HG02884 (cell line): ENCODE data around the gene LDLRAD3.

ENCODE experiments used
- ATAC-seq: cut with Tn5 transposase; IDR thresholded peaks from one replicate; pipeline ENCODE4 v1.9.1; 2021; ENCODE audit warnings: mild to moderate bottlenecking, moderate library complexity; ENCODE audit not compliant: unreplicated experiment

LDLRAD3 gene

GRCh38 chr11:35954205-35954604 lies 10.3 kb downstream of the LDLRAD3 start:
- ATAC-seq: no peak

- ATAC-seq: no peak
These were observed 11.8 kb downstream of the LDLRAD3 start for GRCh38 chr11:35955636-35956035.

DNA sequence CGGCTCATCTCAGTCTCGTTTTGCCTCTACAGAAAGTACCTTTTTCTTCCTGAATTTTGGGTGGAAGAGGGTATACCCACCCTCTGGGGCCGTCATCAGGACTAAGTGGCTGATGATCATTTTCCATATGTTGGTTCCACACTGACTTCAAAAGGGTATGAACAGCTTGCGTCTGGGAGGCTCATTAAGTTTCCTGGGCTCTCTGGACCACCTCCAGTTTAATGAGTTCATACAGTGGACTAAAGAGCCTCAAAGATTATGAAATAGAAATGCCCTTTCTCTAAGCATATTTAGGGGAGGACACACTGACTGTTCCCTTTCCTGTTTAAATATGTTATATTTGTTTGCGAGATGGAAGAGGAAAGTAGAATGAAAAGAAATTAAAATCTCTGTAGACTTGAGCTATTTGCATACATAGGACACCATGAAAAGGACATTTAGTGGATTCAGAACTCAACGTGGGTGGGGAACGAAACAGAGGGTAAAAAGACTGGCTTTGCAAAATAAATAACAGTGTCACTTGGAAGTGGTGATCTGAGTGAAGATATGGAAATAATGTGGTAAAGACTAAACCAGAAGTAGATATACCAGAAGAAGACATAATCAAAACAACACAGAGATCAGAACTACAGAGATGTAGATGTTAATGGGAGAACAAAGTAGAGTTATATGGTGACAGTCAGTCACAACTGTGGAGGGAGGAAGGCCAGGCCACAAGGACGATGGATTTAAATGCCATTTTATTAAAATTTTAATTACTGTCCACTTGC lies 18.7 kb downstream of the LDLRAD3 start:
- ATAC-seq: no peak

- no peak for ATAC-seq
These were observed 20.0 kb downstream of the LDLRAD3 start for GRCh38 chr11:35963911-35964310.

DNA sequence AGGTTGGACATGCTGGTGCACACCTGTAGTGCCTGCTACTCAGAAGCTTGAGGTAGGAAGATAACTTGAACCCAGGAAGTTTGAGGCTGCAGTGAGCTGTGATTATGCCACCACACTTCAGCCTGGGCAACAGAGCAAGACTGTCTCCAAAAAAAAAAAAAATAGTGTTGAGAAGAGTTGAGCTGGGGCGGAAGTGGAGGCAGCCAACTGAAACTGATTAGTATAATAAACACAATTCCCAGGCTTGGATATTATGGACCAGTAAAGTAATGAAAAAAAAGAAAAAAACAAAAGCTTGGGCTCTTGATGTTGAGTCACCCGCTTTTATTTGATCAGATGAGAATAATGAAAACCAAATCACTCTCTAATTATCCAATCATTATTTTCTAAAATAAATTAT lies 21.0 kb downstream of the LDLRAD3 start:
- no peak for ATAC-seq

- ATAC-seq: no peak
These were observed 23.2 kb downstream of the LDLRAD3 start for GRCh38 chr11:35967042-35967441.

GRCh38 chr11:35968386-35969088 lies 24.7 kb downstream of the LDLRAD3 start:
- no peak for ATAC-seq

DNA sequence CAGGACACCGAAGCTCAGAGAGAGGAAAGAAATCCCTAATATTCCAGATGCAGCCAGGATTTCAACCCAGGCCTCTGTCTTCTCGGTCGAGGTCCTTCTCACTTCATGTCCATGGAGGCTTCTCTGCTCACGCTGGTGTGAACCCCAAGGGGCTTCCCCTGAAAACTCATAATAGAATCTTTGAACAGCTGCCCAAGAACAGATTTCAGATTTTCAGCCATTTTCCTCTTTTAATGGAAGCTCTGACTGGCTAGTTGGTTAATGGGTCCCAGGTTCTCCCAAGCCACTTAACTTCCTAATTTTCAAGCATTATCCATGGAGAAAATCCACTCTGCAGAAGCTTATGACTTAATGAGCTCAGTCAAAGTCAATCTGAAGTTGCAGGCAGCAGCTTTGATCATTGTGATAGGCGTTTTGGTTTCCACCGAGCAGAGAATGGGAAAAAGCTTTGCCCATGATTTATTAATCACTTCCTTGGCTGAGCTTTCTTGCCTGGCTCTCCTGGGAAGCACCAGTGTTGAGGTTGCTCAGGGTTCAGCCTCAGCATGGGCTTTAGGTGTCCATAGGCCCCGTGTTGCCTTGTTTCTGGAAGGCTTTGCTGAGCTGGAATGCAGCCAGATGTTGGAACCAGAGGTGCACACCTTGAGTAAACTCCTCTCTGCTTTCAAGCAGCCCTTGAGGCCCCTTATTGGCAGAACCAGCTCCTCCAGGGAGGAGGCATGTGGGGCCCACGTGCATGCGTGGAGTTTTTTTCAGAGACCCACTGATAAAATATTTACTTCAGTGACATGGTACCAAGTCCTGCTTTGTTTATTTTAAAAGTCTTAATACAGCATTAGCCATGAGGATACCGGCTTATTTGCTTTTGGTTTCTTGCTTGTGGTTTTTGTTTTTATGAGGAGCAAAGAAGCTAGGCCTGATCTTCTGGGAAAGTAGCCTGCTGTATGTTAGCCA lies 25.5 kb downstream of the LDLRAD3 start:
- no peak for ATAC-seq

GRCh38 chr11:35970445-35970844 lies 26.6 kb downstream of the LDLRAD3 start:
- ATAC-seq: no peak

DNA sequence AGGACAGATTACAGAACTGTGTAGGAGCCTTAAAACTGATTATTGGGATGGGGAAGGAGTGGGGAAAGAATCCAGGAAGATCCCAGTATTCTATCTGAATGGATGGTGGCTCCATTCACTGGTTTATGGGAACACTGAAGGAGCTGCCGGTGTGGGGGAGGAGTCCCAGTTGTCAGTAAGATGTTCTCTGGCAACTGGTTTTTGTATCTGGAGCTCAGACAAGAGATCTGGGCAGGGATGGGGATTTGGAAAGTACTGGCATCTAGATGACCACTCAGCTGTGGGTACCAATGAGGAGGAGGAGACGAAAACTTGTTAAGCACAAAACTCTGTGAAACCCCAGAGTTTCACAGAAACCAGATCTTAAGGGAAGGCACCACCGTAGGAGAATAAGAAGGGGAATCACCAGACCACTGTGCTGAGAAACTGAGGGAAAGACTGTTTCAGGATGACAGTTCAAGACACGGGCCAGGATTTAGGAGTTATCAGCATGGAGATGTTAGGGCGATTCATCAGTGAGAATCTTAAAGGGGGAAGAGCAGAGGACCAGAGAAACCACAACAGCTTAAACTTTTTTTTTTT lies 28.1 kb downstream of the LDLRAD3 start:
- ATAC-seq: peak; percentile 53

- ATAC-seq: no peak
These were observed 31.2 kb downstream of the LDLRAD3 start for GRCh38 chr11:35974882-35975589.

- ATAC-seq: no peak
These were observed 32.6 kb downstream of the LDLRAD3 start for GRCh38 chr11:35976434-35976833.

- no peak for ATAC-seq
These were observed 34.3 kb downstream of the LDLRAD3 start for GRCh38 chr11:35978183-35978582.

- no peak for ATAC-seq
These were observed 35.0 kb downstream of the LDLRAD3 start for GRCh38 chr11:35978891-35979290.

GRCh38 chr11:35980686-35981390 lies 37.0 kb downstream of the LDLRAD3 start:
- ATAC-seq: no peak

- no peak for ATAC-seq
These were observed 37.7 kb downstream of the LDLRAD3 start for GRCh38 chr11:35981581-35981980.

- no peak for ATAC-seq
These were observed 38.2 kb downstream of the LDLRAD3 start for GRCh38 chr11:35982061-35982460.

DNA sequence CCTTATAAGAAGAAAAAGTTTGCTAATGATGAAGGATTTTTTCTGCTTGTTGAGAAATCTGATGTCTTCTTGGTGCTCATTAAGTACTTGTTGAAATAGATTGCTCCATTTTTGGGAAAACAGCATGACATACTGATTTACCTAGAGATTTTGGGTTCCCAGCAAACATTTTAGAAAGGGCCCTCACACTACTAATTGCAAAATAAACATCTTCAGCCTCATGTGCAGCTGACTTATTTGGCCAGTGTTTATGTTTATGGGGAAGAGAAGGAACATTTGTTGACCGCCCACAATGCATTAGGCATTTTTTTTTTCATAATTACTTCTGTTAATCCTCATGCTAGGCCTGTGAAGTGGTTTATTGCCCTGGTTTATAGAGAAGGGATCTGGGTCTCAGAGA lies 40.1 kb downstream of the LDLRAD3 start:
- no peak for ATAC-seq

DNA sequence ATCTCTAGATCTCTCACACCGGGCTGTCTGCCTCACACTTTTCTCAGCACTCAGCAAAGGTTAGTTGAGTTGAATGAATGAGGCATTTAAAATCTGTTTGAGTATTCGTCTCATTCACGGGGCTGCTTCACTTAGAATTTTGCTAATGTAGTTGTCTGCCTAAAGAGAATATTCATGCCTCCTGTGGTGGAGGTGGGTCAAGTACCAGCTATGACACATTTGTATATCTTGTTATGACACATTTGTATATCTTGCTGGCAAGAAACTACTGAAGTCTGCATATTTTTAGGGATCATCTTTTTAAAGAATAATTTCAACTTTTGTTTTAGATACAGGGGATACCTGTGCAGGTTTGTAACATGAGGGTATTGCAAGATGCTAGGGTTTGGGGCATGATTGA lies 43.1 kb downstream of the LDLRAD3 start:
- no peak for ATAC-seq

DNA sequence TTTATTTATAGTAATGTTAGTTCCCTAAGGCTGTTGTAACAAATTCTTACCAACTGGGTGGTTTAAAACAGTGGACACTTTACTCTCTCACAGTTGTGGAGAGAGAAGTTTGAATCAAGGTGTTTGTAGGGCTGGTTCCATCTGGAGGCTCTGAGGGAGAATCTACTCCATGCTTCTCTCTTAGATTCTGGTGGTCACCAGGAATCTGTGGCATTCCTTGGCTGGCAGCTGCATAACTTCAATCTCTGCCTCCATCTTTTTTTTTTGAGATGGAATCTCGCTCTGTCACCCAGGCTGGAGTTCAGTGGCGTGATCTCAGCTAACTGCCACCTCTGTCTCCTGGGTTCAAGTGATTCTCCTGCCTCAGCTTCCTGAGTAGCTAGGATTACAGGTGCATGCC lies 46.3 kb downstream of the LDLRAD3 start:
- no peak for ATAC-seq
